Stimulated activated CD8-positive, alpha-beta memory T cell treated with anti-CD3 and anti-CD28 coated beads, Interleukin-2, amount 100 ng/mL, for 48 hours (primary cell): ENCODE data around the gene CSTB.

ENCODE experiments used
- DNase-seq, 2 donors: peaks; one replicate each; pipeline ENCODE4 v3.0.0-alpha.2; 2020; ENCODE audit warnings: low read depth in 2 of 2

Gene CSTB

GRCh38 chr21:43728467-43729390, 47.4 kb downstream of the CSTB start:
- DNase-seq = peak; percentile 78 to 81

- no peak for DNase-seq
Observed at GRCh38 chr21:43728154-43728466, 48.0 kb downstream of the CSTB start.

GRCh38 chr21:43727519-43728153, 48.5 kb downstream of the CSTB start:
- no peak for DNase-seq

GRCh38 chr21:43726686-43727518, 49.2 kb downstream of the CSTB start:
- no peak for DNase-seq
